CD4-positive, alpha-beta T cell treated with Interleukin-4 for 4 hours (primary cell): ENCODE results near the gene CD40.

Source experiments
- DNase-seq: peaks from one replicate; pipeline ENCODE4 v3.0.0-alpha.2; 2020

The CD40 gene

DNA sequence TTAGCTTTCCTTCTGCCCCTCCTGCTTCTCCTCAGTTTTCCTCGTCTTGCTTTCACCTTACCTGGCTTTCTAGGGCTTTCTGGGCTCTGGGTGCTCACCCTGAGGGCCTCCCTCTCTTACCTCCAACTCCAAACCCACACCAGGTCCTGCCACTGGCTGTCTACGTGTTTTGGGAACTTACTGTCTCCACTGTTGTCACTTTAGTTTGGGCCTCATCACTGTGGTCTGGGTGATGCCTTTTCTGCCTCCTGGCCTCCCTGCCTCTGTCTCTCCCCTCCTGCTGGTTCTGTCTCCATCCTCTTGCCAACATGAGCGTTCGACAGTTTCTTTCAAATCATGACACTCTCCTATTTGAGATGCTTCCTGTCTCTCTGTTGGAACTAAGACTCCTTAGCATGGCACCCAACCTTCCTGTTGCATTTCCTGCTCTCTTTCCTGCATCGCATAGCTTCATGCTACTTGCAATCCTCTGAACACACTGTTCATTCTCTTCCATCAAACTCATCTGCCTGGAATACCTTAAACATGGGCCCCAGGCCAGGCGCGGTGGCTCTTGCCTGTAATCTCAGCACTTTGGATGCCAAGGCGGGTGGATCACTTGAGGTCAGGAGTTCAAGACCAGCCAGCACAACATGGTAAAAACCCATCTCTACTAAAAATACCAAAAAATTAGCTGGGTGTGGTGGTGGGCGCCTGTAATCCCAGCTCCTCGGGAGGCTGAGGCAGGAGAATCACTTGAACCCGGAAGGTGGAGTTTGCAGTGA lies 5.5 kb downstream of the CD40 start:
- DNase-seq, result no peak

DNA sequence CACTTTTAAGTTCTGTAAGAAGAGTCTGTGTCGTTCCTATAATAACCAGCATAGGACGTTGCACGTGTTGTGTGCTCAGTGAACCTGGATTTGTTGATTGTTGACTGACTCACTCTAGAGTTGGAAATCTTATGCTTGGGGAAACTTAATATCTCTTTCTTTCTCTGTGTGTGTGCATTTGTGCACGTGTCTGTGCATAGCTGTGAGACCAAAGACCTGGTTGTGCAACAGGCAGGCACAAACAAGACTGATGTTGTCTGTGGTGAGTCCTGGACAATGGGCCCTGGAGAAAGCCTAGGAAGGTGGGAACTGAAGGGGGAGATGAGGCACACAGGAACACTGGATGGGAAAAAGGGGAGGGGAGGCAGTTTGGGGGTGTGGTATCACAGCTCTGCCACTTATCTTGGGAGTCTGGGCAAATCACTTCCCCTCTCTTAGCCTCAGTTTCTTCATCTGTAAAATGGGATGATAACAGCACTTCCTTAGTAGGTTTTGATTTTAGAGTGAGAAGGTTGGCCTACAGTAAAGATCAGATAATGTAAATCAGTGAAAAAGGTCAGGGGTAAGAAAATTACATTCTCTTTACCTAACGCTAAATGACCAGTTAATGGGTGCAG lies 8.4 kb downstream of the CD40 start:
- DNase-seq, result no peak

DNA sequence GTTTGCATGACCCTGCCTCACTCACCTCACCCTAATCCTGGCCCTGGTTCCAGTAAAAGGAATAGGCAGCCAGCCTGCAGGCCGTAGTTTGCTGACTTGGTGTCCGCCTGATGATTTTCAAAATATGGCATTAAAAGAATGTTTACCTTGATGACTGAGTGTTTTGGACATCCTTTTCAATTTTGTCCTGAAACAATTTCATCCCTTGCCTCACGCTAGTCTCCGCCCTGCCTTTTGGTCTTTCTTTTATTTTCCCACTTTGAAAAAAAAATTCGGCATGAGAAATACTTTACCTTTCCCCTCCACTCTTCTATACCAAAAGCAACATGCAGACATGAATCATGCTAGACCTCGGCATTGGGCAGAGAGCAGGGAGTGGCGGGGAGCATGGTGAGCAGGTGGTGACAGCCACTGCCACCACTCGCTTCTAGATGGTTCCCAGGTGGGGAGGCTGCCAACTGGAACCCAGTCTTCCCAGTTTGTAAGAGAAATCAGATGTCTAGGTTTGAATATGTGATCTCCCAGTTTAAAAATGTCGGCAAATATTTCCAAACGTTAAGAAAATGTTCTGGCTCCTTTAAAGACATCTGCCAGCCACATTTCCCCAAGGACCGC lies 9.4 kb downstream of the CD40 start:
- DNase-seq, result no peak

DNA sequence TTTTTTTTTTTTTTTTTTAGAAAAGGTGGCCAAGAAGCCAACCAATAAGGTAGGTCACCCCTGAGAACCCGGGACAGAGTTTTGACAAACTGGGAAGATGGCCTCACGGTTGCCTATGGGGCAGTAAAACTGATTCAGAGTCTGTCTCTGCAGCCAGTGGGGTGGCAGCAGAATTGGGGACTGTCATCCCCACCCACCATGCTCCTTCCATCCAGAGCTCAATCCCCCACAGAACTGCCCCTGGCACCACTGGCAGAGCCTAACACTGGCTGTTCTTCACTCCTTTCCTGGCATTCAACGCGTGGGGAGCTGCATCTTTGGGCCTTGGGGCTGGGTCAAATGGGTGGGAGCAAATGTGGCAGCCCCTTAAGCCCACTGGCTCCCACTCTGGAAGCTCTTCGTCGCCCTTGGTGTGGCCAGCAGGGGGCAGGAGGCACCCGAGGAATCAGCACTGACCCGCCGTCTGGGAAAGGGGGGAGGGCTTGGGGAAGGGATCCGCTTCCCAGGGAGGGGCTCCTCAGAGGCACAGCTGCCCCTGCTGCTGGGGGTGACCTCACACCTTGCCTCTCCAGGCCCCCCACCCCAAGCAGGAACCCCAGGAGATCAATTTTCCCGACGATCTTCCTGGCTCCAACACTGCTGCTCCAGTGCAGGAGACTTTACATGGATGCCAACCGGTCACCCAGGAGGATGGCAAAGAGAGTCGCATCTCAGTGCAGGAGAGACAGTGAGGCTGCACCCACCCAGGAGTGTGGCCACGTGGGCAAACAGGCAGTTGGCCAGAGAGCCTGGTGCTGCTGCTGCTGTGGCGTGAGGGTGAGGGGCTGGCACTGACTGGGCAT lies 10.4 kb downstream of the CD40 start:
- DNase-seq, result no peak

DNA sequence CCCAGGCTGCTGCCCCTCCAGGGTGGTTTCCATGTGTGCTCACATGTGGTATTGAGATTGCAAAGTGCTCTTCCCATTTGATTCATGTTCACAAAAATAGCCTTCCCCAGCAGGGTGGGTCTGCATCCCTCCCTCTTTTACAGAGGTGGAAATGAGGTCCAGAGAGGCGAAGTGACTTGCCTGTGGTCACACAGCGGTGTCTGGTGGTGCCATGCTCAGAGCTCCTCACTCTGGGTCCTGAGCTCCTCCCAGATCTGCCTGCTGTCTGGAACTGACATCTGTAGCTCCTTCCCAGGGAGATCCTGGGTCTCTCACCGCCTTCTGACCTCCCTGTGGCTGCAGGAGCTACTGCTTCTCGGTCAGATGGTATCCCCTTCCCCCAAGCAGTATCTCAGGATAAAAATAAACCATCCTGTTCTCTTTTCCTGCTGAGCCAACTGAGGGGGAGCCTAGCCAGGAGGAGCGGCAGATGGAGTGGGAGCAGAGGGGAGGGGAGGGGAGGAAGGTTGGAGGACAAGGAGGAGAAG lies 11.9 kb downstream of the CD40 start:
- DNase-seq, result no peak

DNA sequence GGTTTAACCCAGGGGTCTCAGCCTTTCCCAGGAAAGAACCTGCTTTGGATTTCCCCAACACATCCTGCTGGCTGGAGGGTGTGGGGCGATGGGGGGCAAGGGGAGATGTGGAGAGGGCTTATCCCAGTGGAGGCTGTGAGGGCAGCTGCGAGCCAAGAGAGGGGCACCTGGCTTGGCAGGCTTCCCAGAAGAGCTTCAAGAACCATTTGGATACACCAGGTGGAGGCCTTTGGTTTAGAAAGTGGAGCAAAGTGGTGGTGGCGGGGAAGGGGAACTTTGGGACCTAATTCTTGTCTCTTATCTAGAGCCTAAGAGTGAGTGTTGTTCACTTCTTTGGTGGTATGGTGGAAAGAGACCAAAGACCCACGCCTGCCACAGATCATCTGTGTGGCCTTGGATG lies 12.4 kb downstream of the CD40 start:
- no peak for DNase-seq

DNA sequence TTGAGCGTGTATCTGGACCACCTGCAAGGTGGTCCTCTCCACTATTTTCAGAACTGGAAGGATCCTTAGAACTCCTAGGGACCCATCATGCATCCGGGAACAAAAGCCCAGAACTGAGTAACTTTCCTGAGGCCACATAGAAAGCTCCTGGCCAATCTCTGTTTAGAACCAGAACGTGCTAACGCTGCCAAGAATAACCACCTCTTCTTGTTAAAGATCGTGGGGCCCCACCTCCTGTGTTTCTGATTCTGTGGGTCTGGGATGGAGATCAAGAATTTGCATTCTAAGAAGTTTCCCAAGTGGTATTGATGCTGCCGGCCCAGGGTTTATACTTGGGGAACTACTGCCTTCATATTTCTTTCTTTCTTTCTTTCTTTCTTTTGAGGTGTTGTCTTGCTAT lies 13.3 kb downstream of the CD40 start:
- no peak for DNase-seq

DNA sequence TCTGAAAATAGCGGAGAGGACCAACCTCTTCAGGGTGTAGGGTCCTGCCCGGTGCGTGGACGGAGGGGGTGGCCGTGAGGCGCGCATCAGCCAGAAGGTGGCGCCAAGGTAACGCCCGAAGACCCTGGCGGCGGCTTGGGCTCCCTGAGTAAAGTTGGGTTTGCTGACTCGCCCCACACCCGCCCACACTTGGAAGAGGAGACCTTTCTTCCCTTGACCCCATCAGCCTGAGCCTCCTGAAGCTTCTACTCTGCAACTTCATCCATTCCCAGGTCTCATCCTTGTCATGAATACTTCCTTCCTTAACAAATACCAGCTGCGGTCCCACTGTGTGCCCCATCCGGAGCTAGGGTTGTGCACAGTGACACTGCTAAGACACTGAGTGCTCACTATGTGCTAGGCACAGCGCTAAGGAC lies 14.6 kb downstream of the CD40 start:
- peak; percentile 32 for DNase-seq

DNA sequence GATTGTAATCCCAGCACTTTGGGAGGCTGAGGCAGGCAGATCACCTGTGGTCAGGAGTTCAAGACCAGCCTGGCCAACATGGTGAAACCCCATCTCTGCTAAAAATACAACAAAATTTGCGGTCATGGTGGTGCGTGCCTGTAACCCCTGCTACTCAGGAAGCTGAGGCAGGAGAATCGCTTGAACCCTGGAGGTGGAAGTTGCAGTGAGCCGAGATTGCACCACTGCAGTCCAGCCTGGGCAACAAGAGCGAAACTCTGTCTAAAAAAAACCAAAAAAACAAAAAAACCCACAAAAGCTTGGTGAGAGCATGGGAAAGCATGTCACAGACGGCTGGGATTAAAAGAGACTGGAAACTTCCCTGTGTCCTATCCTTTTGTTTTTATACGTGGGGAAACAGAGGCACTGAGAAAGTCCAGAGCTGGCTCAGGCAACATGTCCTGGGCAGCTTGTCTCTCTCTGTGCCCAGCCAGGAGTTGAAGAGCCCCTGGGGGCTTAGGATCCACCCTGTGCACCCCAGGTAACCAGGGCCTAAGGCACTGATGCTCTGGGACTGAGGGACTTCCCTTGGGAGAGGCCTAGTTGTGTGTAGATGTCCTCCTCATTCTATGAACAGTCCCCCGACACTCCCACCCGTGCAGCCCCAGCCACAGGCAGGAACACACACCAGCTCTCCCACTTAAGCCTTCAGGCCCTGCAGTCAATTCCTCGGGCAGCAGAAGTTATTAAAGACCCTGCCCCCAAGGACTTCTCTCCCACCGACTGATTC lies 16.0 kb downstream of the CD40 start:
- DNase-seq, result no peak

DNA sequence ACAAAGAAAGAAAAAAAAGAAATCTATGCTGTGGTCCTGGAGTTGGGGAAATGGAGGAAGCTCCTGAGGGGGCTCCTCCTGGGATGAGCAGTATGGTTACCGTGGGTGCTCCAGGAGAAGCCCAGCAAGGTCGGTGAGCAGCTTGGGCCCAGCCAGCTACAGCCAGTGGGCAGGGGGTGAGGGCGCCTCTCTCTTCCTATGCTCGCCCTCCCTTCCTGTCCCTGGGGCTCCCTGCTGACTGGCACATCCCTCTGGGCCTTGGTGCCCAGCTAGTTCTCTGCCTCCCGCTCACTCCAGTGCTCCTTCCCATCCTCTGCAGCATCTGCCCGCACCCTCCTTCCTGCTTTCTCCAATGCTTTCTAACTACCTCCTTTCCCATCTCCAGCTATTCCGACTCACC lies 16.6 kb downstream of the CD40 start:
- no peak for DNase-seq

DNA sequence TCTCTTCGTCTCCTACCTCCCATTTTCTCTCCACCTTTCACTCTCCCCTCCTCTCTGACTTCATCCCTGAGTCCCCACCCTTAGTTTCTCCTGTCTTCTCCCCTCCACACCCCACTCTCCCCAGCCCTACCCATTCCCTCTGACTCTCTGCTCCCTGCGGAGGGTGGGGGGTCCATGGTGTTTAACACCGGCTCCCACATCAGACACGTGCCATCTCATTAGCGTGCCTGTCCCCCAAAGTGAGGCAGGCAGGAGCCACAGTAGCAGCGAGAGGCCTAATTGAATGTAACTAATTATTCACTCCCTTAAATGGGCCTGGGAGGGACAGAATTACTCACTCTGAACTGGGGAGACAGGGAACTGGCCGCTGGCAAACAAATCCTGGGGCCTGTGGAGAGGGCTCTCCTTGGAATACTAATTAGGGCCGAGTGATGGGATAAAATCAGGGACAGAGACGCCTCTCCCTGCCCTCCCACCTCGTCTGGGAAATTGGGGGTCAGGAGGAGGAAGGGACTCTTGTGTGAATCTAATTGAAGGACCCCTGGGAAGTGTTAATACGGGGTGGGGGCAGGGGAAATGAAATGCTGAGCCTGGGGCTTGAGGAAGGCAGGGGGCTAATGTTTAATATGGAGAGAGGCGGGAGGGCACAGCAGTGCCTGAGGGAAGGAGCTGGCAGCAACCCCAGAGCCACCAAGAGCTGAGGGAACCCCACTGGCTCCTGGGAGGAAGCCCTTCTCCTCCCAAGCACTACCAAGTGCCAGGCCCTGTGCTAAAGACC lies 17.9 kb downstream of the CD40 start:
- no peak for DNase-seq

DNA sequence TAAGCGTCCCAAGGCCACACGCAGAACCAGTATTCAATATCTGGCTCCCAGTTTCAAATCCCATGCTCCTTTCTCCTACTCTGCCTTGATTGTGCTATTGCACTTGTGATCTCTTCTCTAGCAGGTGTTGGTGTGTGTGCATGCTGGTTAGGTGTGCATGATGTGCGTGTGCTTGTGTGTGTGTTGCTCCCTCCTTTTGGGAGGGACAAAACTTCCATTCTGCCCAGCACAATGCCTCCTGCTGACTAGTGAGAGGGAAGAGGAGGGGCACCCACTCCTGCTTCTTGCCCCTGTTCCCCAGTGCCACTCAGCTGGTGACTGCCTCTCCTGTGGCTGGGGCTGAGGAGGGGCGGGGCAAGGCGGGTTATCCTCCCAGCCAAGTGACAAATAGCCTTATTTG lies 19.7 kb downstream of the CD40 start:
- DNase-seq, result no peak

DNA sequence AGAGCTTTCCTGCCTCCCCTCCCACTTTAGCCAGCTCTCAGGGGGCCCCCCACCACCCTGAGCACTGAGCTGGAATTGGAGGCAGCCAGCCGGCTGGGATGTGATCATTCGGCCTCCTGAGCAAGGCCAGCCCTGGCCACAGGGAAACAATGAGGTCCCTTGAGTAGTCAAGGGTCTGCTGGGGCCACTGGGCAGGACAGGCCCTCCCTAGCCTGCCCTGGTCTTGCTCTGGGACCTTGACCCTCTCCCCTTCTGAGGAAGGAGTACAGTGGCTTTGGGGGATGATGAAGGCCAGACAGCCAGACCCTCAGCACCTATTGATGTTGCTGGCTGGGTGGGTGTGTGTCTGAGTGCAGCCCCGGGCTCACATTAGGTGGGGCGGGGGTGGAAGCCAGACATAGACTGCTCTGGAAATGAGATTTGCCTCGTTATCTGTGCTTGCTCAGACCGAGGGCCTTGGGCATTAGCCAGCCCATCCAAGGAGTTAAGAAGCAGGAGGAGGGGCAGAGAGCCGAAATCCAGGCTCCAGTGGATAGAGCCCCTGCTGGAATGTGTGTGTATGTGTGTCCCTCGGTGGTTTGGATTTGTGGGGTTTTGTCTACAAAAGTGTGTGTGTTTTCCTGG lies 21.3 kb downstream of the CD40 start:
- no peak for DNase-seq

DNA sequence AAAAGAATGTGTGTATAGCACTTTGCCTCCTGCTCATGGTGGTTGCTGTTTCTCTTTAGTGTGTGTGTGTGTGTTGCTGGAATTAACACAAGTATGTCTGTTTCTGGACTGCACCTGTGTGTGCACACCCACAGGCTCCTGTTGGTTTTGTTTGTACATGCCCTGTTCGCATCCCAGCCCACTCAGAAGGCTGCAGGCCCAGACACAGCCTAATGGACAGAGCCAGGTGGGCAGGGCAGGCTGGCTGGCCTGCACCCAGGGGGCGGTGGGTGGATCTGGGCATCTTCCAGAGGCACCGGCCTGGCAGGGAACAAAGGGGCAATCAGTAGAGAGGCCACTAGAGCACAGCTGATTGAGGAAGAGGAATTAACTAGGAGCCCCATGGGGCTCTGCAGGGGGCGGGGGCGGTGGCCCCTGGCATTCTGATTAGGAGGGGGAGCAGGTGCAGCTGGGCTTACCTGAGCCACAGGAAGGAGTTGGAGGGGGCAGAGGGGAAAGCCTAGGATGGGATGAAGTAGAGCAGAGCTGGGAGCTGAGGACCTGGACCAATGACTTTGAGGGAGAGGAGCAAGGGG lies 21.9 kb downstream of the CD40 start:
- DNase-seq, result no peak

DNA sequence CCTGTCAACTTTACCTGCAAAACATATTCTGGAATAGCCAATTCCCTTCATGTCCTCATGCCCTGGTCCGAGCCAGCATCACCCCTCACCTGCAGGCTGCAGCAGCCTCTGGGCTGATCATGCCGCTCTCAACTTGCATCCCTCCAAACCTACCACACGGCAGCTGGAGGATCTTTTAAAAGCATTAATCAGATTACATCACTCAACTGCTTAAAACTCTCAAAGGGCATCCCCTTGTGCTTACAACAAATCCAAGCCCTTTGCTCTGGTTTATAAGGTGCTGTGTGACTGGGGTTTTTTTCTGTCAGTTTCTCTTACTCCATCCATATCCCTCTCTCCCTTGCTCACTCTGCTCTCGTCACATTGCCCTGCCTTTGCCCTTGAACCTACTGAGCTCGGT lies 24.0 kb downstream of the CD40 start:
- DNase-seq, result no peak

DNA sequence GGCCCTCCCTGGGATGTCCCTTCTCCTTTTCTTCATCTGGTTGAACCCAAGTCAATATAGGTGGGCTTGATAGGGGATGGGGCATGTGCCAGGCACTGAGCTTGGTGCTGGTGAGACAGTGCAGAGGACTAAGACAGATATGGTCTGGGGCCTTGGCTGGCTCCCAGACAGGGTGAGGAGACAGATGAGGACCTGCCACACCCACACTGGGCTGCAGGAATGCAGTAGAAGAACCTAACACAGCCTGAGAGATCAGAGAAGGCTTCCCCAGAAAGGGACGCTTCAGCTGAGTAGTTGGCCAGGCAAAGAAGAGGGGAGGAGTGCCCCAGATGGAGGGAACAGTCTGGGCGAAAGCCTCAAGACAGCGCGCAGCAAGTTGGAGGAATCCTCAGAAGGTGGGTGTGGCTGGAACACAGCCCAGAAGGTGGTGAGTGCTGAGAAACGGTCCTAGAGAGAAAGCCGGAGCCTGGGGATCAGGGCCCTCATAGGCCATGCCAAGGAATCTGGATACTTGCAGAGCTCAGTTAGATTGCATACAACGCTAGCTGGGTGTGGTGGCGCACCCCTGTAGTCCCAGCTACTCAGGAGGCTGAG lies 26.4 kb downstream of the CD40 start:
- DNase-seq, result no peak

DNA sequence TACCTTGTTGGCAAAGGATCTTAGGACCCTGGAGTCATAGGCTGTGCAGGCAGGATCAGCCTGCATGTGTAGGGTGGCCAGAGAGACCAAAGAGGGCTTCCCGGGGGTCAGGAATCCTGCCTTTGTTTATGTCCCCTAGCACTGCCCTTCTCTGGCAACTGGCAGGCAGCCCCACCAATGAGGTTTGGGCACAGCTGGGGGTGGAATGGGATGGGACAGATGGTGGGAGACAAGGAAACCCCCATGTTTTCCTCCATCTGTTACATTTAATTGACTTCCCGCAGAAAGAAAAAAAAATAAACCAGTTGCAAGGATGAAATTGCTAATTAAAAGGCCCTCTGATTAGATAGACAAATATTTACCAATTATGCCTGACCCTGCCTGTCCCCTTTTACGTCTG lies 27.6 kb downstream of the CD40 start:
- DNase-seq, result no peak

DNA sequence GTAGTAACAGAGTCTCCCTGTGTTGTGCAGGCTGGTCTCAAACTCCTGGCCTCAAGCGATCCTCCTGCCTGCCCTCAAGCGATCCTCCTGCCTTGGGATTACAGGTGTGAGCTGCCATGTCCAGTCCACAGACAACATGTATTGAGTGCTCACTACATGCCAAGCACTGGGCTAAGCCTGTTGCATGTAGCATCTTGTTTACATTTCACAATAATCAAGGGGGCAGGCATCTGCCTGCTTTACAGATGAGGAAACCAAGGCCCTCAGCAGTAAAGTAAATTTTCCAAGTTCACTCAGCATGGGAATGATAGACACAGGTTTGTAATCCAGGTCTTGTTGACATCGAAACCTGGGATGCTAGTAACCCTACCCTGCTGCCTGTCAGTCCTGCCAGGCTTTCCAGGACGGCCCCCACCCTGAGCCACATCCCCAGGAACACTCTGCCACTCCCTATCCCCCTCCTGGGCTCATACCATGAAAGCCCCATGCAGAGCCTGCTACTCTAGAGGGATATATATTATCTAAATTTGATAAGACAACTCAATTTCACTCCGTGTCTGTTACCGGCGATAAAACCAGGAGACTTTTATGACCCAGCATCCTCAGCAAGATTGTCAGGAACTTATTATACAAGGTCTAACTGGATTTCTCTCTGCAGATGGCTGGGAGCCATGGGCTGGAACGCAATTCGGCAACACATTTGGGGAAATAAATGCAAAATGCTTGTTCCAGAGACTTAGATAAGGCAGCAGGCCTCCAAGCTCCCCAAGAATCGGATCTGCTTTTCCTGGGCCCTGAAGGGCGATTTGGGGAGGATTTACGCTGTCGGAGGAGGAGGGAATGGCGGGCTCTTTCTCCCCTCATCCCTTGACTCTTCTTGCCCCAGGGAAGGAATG lies 30.4 kb downstream of the CD40 start:
- no peak for DNase-seq

DNA sequence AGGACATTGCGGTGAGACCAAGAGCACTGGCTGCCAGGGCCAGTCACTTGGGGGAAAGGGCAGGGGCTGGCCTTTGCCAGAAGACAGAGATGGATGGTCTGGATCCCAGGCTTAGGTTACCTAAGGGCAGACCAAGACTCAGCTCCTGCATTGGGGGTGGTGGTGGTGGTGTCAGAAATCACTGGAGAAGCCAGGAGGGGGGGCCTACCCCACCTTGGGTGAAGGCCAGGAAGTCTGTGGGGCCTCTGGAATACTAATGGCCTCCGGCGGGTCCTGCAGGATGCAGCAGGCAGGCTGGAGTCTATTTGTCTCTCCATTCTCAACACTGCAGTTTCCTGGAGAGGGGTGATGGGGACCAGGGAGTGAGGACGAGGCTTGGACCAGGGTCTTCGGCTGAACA lies 32.8 kb downstream of the CD40 start:
- DNase-seq, result no peak
